HepG2 (cell line): Measurements from ENCODE around the gene MBD4.

Experiments used
- EP300 ChIP-seq, 3 experiments: sonication (generic) in 1 of 3; formaldehyde crosslinking in 1 of 3; IDR thresholded peaks; 2 replicates each; pipeline versions ENCODE4 v1.5.1 to v1.6.1; 2011 to 2020; ENCODE audit warnings: low read depth in 2 of 3, low read length in 2 of 3, borderline replicate concordance in 1 of 3, improper control_type of control experiment in 1 of 3, mild to moderate bottlenecking in 1 of 3, missing genetic modification reagents in 1 of 3, moderate library complexity in 1 of 3
- FOXP1 ChIP-seq, 2 experiments: fragments of 450-650 bp in 1 of 2; IDR thresholded peaks; 2 replicates each; pipeline ENCODE4 v1.6.1; 2017 to 2018; ENCODE audit warnings: antibody characterized with exemption in 1 of 2
- KAT8 ChIP-seq: IDR thresholded peaks from 2 replicates; pipeline ENCODE4 v1.6.1; 2016; ENCODE audit warnings: missing genetic modification reagents, missing compliant biosample characterization

- TF ChIP-seq EP300 (IDR thresholded peaks at IDR 0.05; ENCODE audit: low read depth in 2 of 2, low read length in 2 of 2): no peak
- TF ChIP-seq EP300 (CRISPR knock-in tag; IDR thresholded peaks at IDR 0.05; ENCODE audit: borderline replicate concordance): no peak
- no peak for TF ChIP-seq KAT8
- TF ChIP-seq FOXP1 (IDR thresholded peaks at IDR 0.05): no peak
- no peak for TF ChIP-seq FOXP1 (CRISPR knock-in tag; IDR thresholded peaks at IDR 0.05)
Measured at GRCh38 chr3:129387487-129387886, 52.3 kb downstream of the MBD4 start.
